PFSK-1 (cell line): ENCODE measurements around the gene OXLD1.

Source experiments
- FOXP2 ChIP-seq: optimal IDR thresholded peaks from 2 replicates; pipeline ENCODE3; 2011; ENCODE audit warnings: borderline replicate concordance, control low read depth, inconsistent platforms; ENCODE audit not compliant: insufficient read depth; ENCODE audit errors: extremely low read length, extremely low read depth
- POLR2AphosphoS5 ChIP-seq: IDR thresholded peaks from 2 replicates; pipeline ENCODE4 v1.6.1; 2012; ENCODE audit warnings: low read depth, mild to moderate bottlenecking, control low read depth, low read length, moderate library complexity
- SIN3A ChIP-seq: IDR thresholded peaks from 2 replicates; pipeline ENCODE4 v1.6.1; 2012; ENCODE audit warnings: mild to moderate bottlenecking, low read length, moderate library complexity, borderline replicate concordance; ENCODE audit not compliant: insufficient read depth
- TAF1 ChIP-seq: IDR thresholded peaks from 2 replicates; pipeline ENCODE4 v1.6.1; 2012; ENCODE audit warnings: low read length, control low read depth, borderline replicate concordance; ENCODE audit not compliant: insufficient read depth
- TF ChIP-seq, protein P1 (sequence below), 2 experiments: IDR thresholded peaks; 2 replicates each; pipeline versions ENCODE4 v1.6.1 to v1.8.0; 2011 to 2012; ENCODE audit warnings: low read depth in 2 of 2, low read length in 2 of 2, control low read depth in 1 of 2, inconsistent platforms in 1 of 2, mild to moderate bottlenecking in 1 of 2, moderate library complexity in 1 of 2; ENCODE audit not compliant: insufficient read depth in 1 of 2

OXLD1 gene

DNA sequence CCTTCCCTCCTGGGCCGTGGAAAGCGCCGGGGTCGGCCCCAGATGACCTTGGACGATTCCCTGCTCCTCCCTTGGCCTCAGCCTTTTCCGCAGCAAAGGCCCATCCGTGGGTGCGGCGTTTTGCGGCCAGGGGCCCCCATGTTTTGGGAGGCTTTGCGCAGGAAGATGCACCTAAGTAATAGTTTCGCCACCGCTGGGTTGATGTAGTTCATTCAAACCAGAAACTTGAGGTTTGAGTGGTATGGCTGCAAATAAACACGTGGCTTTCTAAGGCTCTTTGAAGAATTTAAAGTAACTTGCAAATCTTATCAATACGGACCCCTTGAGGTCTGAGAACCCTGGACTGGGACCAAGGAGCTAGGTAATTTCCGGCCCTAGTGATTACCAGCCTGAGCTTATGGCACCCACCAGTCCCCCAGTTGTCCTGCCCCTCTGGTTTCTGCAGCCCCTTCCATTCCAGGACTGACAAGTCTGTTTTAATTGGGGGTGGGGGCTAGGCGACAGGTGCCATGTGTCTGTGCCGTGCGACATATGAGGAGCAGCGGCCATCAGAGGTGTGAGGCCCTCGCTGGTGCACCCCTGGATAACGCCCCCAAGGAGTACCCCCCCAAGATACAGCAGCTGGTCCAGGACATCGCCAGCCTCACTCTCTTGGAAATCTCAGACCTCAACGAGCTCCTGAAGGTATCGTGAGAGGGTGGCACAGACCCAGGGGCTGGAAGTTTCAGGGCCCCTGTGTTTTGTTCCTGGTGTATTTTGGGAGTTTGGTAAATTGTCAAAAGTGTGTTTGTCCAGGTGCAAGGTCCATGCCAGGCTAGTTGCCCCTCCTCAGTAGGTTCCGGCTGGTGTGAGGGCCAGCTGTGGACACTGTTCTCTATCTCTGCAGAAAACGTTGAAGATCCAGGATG lies 37.6 kb upstream of the OXLD1 start:
- TF ChIP-seq, protein P1, sequence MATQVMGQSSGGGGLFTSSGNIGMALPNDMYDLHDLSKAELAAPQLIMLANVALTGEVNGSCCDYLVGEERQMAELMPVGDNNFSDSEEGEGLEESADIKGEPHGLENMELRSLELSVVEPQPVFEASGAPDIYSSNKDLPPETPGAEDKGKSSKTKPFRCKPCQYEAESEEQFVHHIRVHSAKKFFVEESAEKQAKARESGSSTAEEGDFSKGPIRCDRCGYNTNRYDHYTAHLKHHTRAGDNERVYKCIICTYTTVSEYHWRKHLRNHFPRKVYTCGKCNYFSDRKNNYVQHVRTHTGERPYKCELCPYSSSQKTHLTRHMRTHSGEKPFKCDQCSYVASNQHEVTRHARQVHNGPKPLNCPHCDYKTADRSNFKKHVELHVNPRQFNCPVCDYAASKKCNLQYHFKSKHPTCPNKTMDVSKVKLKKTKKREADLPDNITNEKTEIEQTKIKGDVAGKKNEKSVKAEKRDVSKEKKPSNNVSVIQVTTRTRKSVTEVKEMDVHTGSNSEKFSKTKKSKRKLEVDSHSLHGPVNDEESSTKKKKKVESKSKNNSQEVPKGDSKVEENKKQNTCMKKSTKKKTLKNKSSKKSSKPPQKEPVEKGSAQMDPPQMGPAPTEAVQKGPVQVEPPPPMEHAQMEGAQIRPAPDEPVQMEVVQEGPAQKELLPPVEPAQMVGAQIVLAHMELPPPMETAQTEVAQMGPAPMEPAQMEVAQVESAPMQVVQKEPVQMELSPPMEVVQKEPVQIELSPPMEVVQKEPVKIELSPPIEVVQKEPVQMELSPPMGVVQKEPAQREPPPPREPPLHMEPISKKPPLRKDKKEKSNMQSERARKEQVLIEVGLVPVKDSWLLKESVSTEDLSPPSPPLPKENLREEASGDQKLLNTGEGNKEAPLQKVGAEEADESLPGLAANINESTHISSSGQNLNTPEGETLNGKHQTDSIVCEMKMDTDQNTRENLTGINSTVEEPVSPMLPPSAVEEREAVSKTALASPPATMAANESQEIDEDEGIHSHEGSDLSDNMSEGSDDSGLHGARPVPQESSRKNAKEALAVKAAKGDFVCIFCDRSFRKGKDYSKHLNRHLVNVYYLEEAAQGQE (IDR thresholded peaks at IDR 0.05; ENCODE audit: insufficient read depth in 1 of 2, low read depth in 2 of 2, low read length in 2 of 2) = no peak
- no peak for TF ChIP-seq FOXP2
- 0 out of 2 replicates have a peak, but pooled peaks have one; percentile 26 for TF ChIP-seq POLR2AphosphoS5
- TF ChIP-seq TAF1 = no peak
- TF ChIP-seq SIN3A = no peak

DNA sequence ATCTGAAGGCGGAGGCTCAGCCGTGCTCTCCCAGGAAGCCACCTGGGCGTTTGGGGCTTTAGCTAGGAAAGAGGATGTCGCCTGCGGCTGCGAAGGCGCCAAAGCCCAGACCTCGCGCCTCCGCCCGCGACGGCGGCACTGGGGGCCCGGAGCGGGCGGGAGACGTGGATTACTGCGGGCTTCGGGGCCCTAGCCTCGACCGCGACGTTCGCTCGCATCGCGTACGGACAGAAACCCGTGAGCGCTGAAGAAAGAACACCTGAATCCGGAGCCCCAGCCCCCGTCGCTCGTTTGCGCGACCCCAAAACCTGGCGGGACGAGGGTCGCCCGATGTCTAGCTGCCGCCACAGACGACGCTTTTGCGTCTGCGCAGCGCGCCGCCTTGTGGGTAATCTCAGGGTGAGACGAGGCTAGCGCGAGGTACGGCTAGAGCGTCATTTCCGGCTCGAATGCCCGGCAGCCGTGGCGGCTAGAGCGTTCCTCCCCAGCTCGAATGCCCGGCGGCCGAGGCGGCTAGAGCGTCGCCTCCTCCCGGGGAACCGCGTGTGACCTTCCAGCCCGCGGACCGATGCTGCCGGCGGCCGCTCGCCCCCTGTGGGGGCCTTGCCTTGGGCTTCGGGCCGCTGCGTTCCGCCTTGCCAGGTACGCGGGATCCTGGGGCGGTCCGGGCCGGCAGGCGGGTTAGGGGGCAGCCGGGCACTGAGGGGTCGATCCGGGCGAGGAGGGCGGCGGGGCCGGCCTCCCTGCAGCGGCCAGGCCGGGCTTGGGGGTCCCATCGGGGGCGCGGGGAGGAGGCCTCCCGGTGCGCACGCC lies 36.7 kb upstream of the OXLD1 start, which contains the start of gene MRPL12:
TSS of gene MRPL12 (plus strand) at position 434 of the 813 bp plus-strand sequence. CDS start at position 569, 135 bp downstream.
- TF ChIP-seq, protein P1 (IDR thresholded peaks at IDR 0.05; ENCODE audit: insufficient read depth in 1 of 2, low read depth in 2 of 2, low read length in 2 of 2) = peak; percentile 16 to 45; a peak in 1 of 4 replicates
- TF ChIP-seq FOXP2 = no peak
- TF ChIP-seq POLR2AphosphoS5 = peak; percentile 94
- peak; percentile 38; the same call in 1 of the 2 replicates for TF ChIP-seq SIN3A
- peak; percentile 96 for TF ChIP-seq TAF1

DNA sequence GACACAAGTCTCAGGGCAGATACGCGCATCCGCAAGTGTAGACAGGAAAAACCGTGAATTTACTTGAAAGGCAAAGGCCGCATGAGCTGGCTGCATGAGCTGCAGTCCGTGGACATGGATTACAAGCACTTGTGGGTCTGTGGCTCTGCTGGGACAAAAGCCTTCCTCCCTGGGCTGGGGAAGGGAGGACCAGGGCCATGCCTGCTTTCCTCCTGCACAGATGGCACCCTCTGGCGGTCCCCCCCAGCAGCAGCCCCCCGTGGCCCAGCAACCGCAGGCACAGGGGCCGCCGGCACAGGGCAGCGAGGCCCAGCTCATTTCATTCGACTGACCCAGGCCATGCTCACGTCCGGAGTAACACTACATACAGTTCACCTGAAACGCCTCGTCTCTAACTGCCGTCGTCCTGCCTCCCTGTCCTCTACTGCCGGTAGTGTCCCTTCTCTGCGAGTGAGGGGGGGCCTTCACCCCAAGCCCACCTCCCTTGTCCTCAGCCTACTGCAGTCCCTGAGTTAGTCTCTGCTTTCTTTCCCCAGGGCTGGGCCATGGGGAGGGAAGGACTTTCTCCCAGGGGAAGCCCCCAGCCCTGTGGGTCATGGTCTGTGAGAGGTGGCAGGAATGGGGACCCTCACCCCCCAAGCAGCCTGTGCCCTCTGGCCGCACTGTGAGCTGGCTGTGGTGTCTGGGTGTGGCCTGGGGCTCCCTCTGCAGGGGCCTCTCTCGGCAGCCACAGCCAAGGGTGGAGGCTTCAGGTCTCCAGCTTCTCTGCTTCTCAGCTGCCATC lies 35.1 kb upstream of the OXLD1 start:
- TF ChIP-seq POLR2AphosphoS5 (no peak; the same call in none of the 2 replicates), TAF1 (no peak), FOXP2 (no peak), SIN3A (no peak)
- TF ChIP-seq, protein P1 (IDR thresholded peaks at IDR 0.05; ENCODE audit: insufficient read depth in 1 of 2, low read depth in 2 of 2, low read length in 2 of 2) = no peak

DNA sequence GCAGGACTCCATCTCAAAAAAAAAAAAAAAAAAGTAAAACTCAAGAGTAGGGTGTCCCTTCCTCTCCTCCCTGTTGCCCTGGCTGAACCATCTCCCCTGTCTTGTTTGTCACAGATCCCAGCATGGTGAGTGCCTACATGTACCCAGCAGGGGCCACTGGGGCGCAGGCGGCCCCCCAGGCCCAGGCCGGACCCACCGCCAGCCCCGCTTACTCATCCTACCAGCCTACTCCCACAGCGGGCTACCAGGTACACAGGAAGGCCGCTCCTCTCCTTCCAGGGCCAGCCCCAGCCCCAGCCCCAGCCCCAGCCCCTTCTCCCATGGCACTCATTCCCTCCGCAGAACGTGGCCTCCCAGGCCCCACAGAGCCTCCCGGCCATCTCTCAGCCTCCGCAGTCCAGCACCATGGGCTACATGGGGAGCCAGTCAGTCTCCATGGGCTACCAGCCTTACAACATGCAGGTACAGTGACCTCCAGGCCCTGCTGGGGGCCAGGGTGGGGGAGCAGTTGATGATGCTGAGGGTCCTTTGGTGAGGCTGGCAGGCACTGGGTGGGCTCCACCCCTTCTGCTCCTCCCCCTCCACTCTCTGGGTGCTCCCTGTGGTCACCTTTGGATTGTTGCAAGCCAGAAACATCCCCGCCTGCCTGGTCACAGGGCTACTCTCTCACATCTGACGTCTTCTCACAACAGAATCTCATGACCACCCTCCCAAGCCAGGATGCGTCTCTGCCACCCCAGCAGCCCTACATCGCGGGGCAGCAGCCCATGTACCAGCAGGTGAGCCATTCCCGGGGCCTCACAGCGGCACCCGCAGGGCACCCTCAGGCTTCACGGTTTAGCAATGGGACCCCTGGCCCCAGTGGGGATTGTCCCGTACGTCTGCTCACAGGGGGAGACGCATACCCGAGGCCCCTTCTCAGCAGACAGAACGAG lies 34.2 kb upstream of the OXLD1 start:
- TF ChIP-seq POLR2AphosphoS5 (no peak; the same call in 1 of the 2 replicates), FOXP2 (no peak), SIN3A (no peak), TAF1 (no peak)
- TF ChIP-seq, protein P1 (IDR thresholded peaks at IDR 0.05; ENCODE audit: insufficient read depth in 1 of 2, low read depth in 2 of 2, low read length in 2 of 2) = no peak
